PC-3 (cell line): ENCODE data around the gene FIZ1.

Source experiments
- EZH2 ChIP-seq: fragments of 300-600 bp; sonication (generic); IDR thresholded peaks from one replicate; pipeline ENCODE4 v1.6.1; 2017; ENCODE audit warnings: antibody characterized with exemption, mild to moderate bottlenecking, low read length; ENCODE audit not compliant: unreplicated experiment
- EZH2phosphoT487 ChIP-seq: fragments of 300-600 bp; sonication (generic); IDR thresholded peaks from 2 replicates; pipeline ENCODE4 v1.6.1; 2018; ENCODE audit warnings: mild to moderate bottlenecking, antibody characterized with exemption, low read length, borderline replicate concordance
- TF ChIP-seq, protein P1 (sequence below): fragments of 300-600 bp; sonication (generic); conservative IDR thresholded peaks from 2 replicates; pipeline ENCODE4 v1.5.1; 2017; ENCODE audit warnings: antibody characterized with exemption, low read depth, mild to moderate bottlenecking, low read length

DNA sequence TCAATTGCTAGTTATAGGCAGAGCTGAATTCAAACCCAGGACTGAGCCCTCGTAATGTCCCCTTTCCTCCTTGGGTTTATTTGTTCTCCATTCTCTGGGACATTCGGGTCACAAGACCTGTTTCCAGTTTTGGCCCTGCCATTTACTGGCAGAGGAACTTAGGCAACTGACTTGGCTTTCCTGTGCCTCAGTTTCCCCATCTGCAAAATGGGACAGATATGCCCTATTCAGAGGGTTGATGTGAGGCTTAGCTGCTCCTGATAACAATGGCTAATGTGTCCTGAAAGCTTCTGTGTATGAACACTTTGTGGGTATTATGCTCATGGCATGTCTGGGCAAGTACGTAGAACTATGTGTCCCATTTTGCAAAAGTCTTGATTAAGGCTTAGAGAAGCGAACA, 1.8 kb upstream of the FIZ1 start:
- TF ChIP-seq, protein P1, sequence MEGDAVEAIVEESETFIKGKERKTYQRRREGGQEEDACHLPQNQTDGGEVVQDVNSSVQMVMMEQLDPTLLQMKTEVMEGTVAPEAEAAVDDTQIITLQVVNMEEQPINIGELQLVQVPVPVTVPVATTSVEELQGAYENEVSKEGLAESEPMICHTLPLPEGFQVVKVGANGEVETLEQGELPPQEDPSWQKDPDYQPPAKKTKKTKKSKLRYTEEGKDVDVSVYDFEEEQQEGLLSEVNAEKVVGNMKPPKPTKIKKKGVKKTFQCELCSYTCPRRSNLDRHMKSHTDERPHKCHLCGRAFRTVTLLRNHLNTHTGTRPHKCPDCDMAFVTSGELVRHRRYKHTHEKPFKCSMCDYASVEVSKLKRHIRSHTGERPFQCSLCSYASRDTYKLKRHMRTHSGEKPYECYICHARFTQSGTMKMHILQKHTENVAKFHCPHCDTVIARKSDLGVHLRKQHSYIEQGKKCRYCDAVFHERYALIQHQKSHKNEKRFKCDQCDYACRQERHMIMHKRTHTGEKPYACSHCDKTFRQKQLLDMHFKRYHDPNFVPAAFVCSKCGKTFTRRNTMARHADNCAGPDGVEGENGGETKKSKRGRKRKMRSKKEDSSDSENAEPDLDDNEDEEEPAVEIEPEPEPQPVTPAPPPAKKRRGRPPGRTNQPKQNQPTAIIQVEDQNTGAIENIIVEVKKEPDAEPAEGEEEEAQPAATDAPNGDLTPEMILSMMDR, result no peak
- no peak for TF ChIP-seq EZH2phosphoT487
- no peak for TF ChIP-seq EZH2
